Measurements from ENCODE around the gene RAB40A.

GRCh38 chrX:103562801-103563200, 43.5 kb upstream of the RAB40A start:
- TF ChIP-seq, protein P1, sequence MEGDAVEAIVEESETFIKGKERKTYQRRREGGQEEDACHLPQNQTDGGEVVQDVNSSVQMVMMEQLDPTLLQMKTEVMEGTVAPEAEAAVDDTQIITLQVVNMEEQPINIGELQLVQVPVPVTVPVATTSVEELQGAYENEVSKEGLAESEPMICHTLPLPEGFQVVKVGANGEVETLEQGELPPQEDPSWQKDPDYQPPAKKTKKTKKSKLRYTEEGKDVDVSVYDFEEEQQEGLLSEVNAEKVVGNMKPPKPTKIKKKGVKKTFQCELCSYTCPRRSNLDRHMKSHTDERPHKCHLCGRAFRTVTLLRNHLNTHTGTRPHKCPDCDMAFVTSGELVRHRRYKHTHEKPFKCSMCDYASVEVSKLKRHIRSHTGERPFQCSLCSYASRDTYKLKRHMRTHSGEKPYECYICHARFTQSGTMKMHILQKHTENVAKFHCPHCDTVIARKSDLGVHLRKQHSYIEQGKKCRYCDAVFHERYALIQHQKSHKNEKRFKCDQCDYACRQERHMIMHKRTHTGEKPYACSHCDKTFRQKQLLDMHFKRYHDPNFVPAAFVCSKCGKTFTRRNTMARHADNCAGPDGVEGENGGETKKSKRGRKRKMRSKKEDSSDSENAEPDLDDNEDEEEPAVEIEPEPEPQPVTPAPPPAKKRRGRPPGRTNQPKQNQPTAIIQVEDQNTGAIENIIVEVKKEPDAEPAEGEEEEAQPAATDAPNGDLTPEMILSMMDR (IDR thresholded peaks at IDR 0.05 in 4 of 5, conservative IDR thresholded peaks at IDR 0.05 in 1 of 5), result no peak
- no peak for TF ChIP-seq POLR2A (IDR thresholded peaks at IDR 0.05)

Data from gastrocnemius medialis (tissue), 4 donors.